ENCODE measurements around the gene GPC6.

Gene GPC6

GRCh38 chr13:93375491-93375890 is 148.9 kb downstream of the GPC6 start:
- Histone ChIP-seq H3F3A (ENCODE audit: insufficient read depth) (no peaks in the 10 kb centered on the region), H3K36me3 (ENCODE audit: low read length) (no peaks in the 10 kb centered on the region), H3K27me3 (ENCODE audit: low read length) (no peaks in the 10 kb centered on the region), H3K9ac (ENCODE audit: low read length) (no peak overlapping the region), H3K79me2 (ENCODE audit: insufficient read depth, low read length) (no peaks in the 10 kb centered on the region), H3K9me2 (replicated peaks; ENCODE audit: insufficient read depth, low read length) (no peaks in the 10 kb centered on the region), H3K4me2 (ENCODE audit: low read depth, low read length, poor library complexity, severe bottlenecking) (no peak overlapping the region), H3K27ac (ENCODE audit: low read depth, low read length) (no peak overlapping the region), H3K9me3 (ENCODE audit: insufficient read depth, low read length) (no peaks in the 10 kb centered on the region), H4K20me1 (ENCODE audit: low read depth, low read length) (no peaks in the 10 kb centered on the region), H2AFZ (ENCODE audit: low read depth, low read length, severe bottlenecking) (no peak overlapping the region), H3K4me3 (ENCODE audit: insufficient read depth, low read length, poor library complexity, severe bottlenecking) (no peak overlapping the region)
- TF ChIP-seq CTCF (IDR thresholded peaks at IDR 0.05; ENCODE audit: insufficient read depth, low read length, poor library complexity, severe bottlenecking): no peak
- TF ChIP-seq EZH2phosphoT487 (conservative IDR thresholded peaks at IDR 0.05; ENCODE audit: low read length): no peak

DNA sequence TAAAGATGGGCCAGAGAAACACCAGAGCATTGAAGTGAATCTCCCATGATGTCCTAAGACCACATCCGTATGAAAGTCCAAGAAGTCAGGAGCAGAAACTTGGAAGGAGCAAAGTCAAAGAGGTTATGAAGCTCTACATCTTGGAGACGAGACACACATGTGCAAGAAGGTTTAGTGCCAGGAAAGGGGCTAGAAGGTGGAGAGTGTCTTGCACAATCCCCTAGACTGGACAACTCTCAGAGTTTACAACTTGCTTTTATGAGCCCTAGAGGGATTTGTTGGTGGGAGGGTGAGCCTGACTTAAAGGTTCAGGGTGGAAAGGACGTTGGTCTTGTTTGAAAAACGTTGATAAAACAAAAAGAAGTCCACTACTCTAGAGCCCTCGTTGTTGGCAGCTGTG is 150.6 kb downstream of the GPC6 start:
- no peaks in the 10 kb centered on the region for H3F3A ChIP-seq (ENCODE audit: insufficient read depth)
- no peaks in the 10 kb centered on the region for H3K9me2 ChIP-seq (replicated peaks; ENCODE audit: insufficient read depth, low read length)
- H3K36me3 ChIP-seq (ENCODE audit: low read length): no peaks in the 10 kb centered on the region
- no peak overlapping the region for H2AFZ ChIP-seq (ENCODE audit: low read depth, low read length, severe bottlenecking)
- H3K4me2 ChIP-seq (ENCODE audit: low read depth, low read length, poor library complexity, severe bottlenecking): no peak overlapping the region
- H3K9ac ChIP-seq (ENCODE audit: low read length): no peak overlapping the region
- H3K79me2 ChIP-seq (ENCODE audit: insufficient read depth, low read length): no peaks in the 10 kb centered on the region
- H3K9me3 ChIP-seq (ENCODE audit: insufficient read depth, low read length): no peaks in the 10 kb centered on the region
- H3K27me3 ChIP-seq (ENCODE audit: low read length): no peaks in the 10 kb centered on the region
- H3K27ac ChIP-seq (ENCODE audit: low read depth, low read length): no peak overlapping the region
- no peaks in the 10 kb centered on the region for H4K20me1 ChIP-seq (ENCODE audit: low read depth, low read length)
- TF ChIP-seq EZH2phosphoT487 (conservative IDR thresholded peaks at IDR 0.05; ENCODE audit: low read length) (no peak), CTCF (IDR thresholded peaks at IDR 0.05; ENCODE audit: insufficient read depth, low read length, poor library complexity, severe bottlenecking) (no peak)
- H3K4me3 ChIP-seq (ENCODE audit: insufficient read depth, low read length, poor library complexity, severe bottlenecking): no peak overlapping the region

DNA sequence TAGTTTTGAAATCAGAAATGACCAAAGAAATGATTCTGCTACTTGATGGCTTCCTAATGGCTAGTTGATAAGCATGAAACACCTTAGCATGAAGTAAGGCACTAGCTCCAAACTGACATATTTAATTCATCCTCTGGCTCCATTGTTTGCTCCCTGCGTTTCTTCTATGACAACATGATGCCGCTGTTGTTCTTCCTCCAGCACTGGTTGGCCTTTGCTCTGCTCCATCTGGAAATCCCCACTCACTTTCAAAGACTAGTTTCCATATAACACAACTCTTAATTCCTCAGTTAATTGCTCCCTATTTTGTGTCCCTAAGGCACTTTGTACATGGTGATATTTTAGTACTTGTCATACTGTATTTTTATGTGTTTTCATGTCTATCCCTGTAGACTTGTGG is 151.6 kb downstream of the GPC6 start:
- Histone ChIP-seq H2AFZ (ENCODE audit: low read depth, low read length, severe bottlenecking) (no peak overlapping the region), H3F3A (ENCODE audit: insufficient read depth) (no peaks in the 10 kb centered on the region)
- TF ChIP-seq CTCF (IDR thresholded peaks at IDR 0.05; ENCODE audit: insufficient read depth, low read length, poor library complexity, severe bottlenecking): no peak
- no peak for TF ChIP-seq EZH2phosphoT487 (conservative IDR thresholded peaks at IDR 0.05; ENCODE audit: low read length)

More for the DNA sequence above, 151.6 kb downstream of the GPC6 start:
- H3K79me2 ChIP-seq (ENCODE audit: insufficient read depth, low read length): no peaks in the 10 kb centered on the region
- no peak overlapping the region for H3K9ac ChIP-seq (ENCODE audit: low read length)
- no peaks in the 10 kb centered on the region for H3K36me3 ChIP-seq (ENCODE audit: low read length)
- no peak overlapping the region for H3K4me2 ChIP-seq (ENCODE audit: low read depth, low read length, poor library complexity, severe bottlenecking)
- no peaks in the 10 kb centered on the region for H3K27me3 ChIP-seq (ENCODE audit: low read length)
- H3K9me2 ChIP-seq (replicated peaks; ENCODE audit: insufficient read depth, low read length): no peaks in the 10 kb centered on the region
- no peak overlapping the region for H3K4me3 ChIP-seq (ENCODE audit: insufficient read depth, low read length, poor library complexity, severe bottlenecking)
- no peaks in the 10 kb centered on the region for H3K9me3 ChIP-seq (ENCODE audit: insufficient read depth, low read length)
- H3K27ac ChIP-seq (ENCODE audit: low read depth, low read length): no peak overlapping the region
- no peaks in the 10 kb centered on the region for H4K20me1 ChIP-seq (ENCODE audit: low read depth, low read length)
